ENCODE results near the gene FCGBP.
"Not testable (repeated sequence)": the region's sequence is repeated elsewhere in the genome, so short reads cannot be mapped to it uniquely, and the experiment has no call there.

FCGBP gene

GRCh38 chr19:39889872-39890754, 44.3 kb downstream of the FCGBP start:
- DNase-seq: not testable (repeated sequence)

DNA sequence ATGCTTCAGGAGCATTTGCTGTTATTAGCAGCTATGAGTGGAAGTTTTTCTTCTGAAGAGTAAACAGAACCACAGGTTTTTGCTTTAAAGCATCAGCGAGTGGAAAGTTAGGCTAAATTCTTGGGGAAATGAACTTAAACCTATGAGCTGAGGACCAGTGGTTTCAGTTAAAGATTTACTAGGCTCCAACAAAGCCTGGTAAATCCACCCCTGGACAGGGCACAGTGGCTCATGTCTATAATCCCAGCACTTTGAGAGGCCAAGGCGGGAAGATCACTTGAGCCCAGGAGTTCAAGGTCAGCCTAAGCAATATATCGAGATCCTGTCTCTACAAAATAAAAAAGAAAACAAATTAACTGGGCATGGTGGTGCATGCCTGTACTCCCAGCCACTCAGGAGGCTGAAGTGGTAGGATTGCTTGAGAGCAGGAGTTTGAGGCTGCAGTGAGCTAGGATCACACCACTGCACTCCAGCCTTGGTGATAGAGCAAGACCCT, 46.9 kb downstream of the FCGBP start:
- not testable (repeated sequence) for DNase-seq

GRCh38 chr19:39885821-39886554, 48.4 kb downstream of the FCGBP start:
- not testable (repeated sequence) for DNase-seq

- DNase-seq: not testable (repeated sequence)
These were observed 49.7 kb downstream of the FCGBP start for GRCh38 chr19:39884721-39885120.

Measured in stimulated activated CD4-positive, alpha-beta T cell treated with anti-CD3 and anti-CD28 coated beads, Interleukin-15, amount 100 ng/mL, for 24 hours (primary cell).